Measurements from ENCODE around the gene AKT2.

- TF ChIP-seq CTCF (conservative IDR thresholded peaks at IDR 0.05) (no peak), ZFX (IDR thresholded peaks at IDR 0.05) (no peak)
Observed at GRCh38 chr19:40266912-40267600, 18.1 kb downstream of the AKT2 start.

Measured in C4-2B (cell line).